Fibroblast of pulmonary artery (primary cell): Measurements from ENCODE around the gene P2RY13.

ENCODE experiments used
- DNase-seq: peaks from one replicate; pipeline ENCODE4 v3.0.0-alpha.2; 2010; ENCODE audit warnings: low read depth
- H3K4me3 ChIP-seq: replicated peaks from 2 replicates; pipeline ENCODE4 v1.5.1; 2011; ENCODE audit warnings: low read depth, mild to moderate bottlenecking, control low read depth, low read length, moderate library complexity
- CTCF ChIP-seq: IDR thresholded peaks from 2 replicates; pipeline ENCODE4 v1.5.1; 2011; ENCODE audit warnings: mild to moderate bottlenecking, control low read depth, low read length, inconsistent platforms; ENCODE audit errors: missing control alignments

Gene P2RY13

GRCh38 chr3:151307583-151308488, 21.5 kb downstream of the P2RY13 start:
- no peak for TF ChIP-seq CTCF
- DNase-seq: no peak
- H3K4me3 ChIP-seq: no peak overlapping the region

GRCh38 chr3:151307131-151307530, 22.2 kb downstream of the P2RY13 start:
- no peak for DNase-seq
- no peak for TF ChIP-seq CTCF
- H3K4me3 ChIP-seq: no peak overlapping the region

- no peak for TF ChIP-seq CTCF
- DNase-seq: no peak
- no peak overlapping the region for H3K4me3 ChIP-seq
These were observed 23.1 kb downstream of the P2RY13 start for GRCh38 chr3:151306168-151306810.

GRCh38 chr3:151305775-151306151, 23.6 kb downstream of the P2RY13 start:
- no peak for TF ChIP-seq CTCF
- no peak for DNase-seq
- no peak overlapping the region for H3K4me3 ChIP-seq

- DNase-seq: peak; percentile 98
- TF ChIP-seq CTCF: peak; percentile 40
- H3K4me3 ChIP-seq: peak overlapping the region; percentile 6
These were observed 24.1 kb downstream of the P2RY13 start for GRCh38 chr3:151305060-151305774.

- no peak for TF ChIP-seq CTCF
- no peak overlapping the region for H3K4me3 ChIP-seq
- DNase-seq: no peak
These were observed 25.6 kb downstream of the P2RY13 start for GRCh38 chr3:151303751-151304150.
